ENCODE results near the gene UNC93B1. TPM values are rescaled to one million over a fixed set of nuclear protein-coding genes. Genes with fewer than 3 reads are reported as not detected.

The UNC93B1 gene, protein sequence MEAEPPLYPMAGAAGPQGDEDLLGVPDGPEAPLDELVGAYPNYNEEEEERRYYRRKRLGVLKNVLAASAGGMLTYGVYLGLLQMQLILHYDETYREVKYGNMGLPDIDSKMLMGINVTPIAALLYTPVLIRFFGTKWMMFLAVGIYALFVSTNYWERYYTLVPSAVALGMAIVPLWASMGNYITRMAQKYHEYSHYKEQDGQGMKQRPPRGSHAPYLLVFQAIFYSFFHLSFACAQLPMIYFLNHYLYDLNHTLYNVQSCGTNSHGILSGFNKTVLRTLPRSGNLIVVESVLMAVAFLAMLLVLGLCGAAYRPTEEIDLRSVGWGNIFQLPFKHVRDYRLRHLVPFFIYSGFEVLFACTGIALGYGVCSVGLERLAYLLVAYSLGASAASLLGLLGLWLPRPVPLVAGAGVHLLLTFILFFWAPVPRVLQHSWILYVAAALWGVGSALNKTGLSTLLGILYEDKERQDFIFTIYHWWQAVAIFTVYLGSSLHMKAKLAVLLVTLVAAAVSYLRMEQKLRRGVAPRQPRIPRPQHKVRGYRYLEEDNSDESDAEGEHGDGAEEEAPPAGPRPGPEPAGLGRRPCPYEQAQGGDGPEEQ
- total RNA-seq = 121 TPM
- long read RNA-seq, transcript UNC93B1-201 (11 exons, 2,316 nt) = major isoform, 319 of 432 reads
- long read RNA-seq, partial matches to known transcripts = 69 of 432 reads
- long read RNA-seq, other reads (novel, unspliced or antisense) = 40 of 432 reads

GRCh38 chr11:68003846-68004550 is at the start of gene UNC93B1:
Gene UNC93B1, minus strand, starts transcription at chr11:68004097. Its CDS starts 54 bp downstream, at chr11:68004043.
- Histone ChIP-seq H3K4me1 (peaks cover 30% of the 10 kb centered on the region), H3K9me3 (no peaks in the 10 kb centered on the region), H3K27ac (peak within 1 kb of the TSS; percentile 92), H3K4me3 (peak within 1 kb of the TSS; percentile 75), H3K27me3 (ENCODE audit: low read depth) (no peaks in the 10 kb centered on the region), H3K36me3 (peaks cover 6% of the 10 kb centered on the region)
- ATAC-seq (peak; percentile 90 to 93), DNase-seq (peak; percentile 97)
- intact Hi-C loops (cut with DNase I) = no loop called here
- no peak for TF ChIP-seq CTCF (IDR thresholded peaks at IDR 0.05)

GRCh38 chr11:68053117-68053516 is 49.2 kb upstream of the UNC93B1 start:
- DNase-seq (no peak), ATAC-seq (no peak)
- no peak overlapping the region for H3K4me3 ChIP-seq
- no peak overlapping the region for H3K27ac ChIP-seq
- no peaks in the 10 kb centered on the region for H3K9me3 ChIP-seq
- no peak for TF ChIP-seq CTCF (IDR thresholded peaks at IDR 0.05)
- no peaks in the 10 kb centered on the region for H3K27me3 ChIP-seq (ENCODE audit: low read depth)
- intact Hi-C loops (cut with DNase I) = no loop called here
- H3K4me1 ChIP-seq = no peaks in the 10 kb centered on the region
- peaks cover 62% of the 10 kb centered on the region for H3K36me3 ChIP-seq

DNA sequence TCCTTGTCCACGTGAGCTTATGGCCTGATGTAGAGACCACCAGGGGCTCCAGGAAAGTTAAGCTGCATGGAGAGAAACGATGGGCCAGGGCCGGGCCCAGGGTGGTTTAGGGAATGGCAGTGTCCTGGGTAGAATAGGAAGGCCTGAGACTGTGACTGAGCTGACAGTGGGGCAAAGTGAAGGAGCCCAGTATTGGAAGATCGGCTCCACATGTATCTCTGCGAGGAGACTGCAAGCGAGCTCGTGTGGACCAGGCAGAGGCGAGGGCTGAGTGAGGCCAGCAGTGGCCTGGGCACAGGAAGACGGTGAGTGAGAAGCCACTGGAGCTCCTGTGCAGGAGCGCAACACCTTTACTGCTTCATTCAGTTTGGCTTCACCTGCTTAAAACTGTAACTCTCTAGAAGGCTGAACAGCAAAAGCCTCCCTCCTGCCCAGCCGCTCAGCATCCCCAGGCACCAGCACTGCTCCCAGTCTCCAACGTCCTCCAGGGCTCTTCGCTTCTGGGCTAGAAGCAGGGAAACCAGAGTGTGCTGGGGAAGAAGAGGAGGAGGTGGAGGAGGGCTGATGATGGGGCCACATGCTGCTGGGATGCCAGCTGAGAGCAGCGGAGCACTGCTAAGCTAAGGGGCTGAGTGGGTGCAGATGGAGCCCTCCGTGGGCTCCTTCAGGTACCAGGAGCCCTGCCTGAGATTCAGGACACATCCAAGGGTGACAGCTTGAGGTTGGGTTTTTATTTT is 48.4 kb upstream of the UNC93B1 start:
- Histone ChIP-seq H3K4me3 (no peak overlapping the region), H3K4me1 (no peaks in the 10 kb centered on the region), H3K9me3 (no peaks in the 10 kb centered on the region), H3K27me3 (ENCODE audit: low read depth) (no peaks in the 10 kb centered on the region), H3K36me3 (peaks cover 64% of the 10 kb centered on the region), H3K27ac (no peak overlapping the region)
- no peak for TF ChIP-seq CTCF (IDR thresholded peaks at IDR 0.05)
- DNase-seq (no peak), ATAC-seq (no peak)
- intact Hi-C loops (cut with DNase I) = no loop called here

- DNase-seq (no peak), ATAC-seq (peak in 1 of 2 donors; percentile 12)
- H3K36me3 ChIP-seq = peaks cover 71% of the 10 kb centered on the region
- intact Hi-C loops (cut with DNase I) = no loop called here
- no peaks in the 10 kb centered on the region for H3K27me3 ChIP-seq (ENCODE audit: low read depth)
- no peak overlapping the region for H3K27ac ChIP-seq
- H3K9me3 ChIP-seq = no peaks in the 10 kb centered on the region
- H3K4me3 ChIP-seq = no peak overlapping the region
- TF ChIP-seq CTCF (IDR thresholded peaks at IDR 0.05) = no peak
- H3K4me1 ChIP-seq = no peaks in the 10 kb centered on the region
These were observed 47.6 kb upstream of the UNC93B1 start for GRCh38 chr11:68051191-68052136.
